Neural progenitor cell (in vitro differentiated cells): Measurements from ENCODE around the gene POU6F2.
A peak's percentile ranks its signal among the peaks of the same experiment; 100 is the strongest.

Source experiments
- EZH2 ChIP-seq: fragments of 200-600 bp; sonication (generic); IDR thresholded peaks from 2 replicates; pipeline ENCODE4 v1.6.1; 2017; ENCODE audit warnings: antibody characterized with exemption, mild to moderate bottlenecking, moderate library complexity
- EZH2phosphoT487 ChIP-seq: fragments of 200-600 bp; sonication (generic); IDR thresholded peaks from 2 replicates; pipeline ENCODE4 v1.6.1; 2017; ENCODE audit warnings: antibody characterized with exemption
- TF ChIP-seq, protein P1 (sequence below): fragments of 200-600 bp; sonication (generic); IDR thresholded peaks from 2 replicates; pipeline ENCODE4 v1.5.1; 2017; ENCODE audit warnings: antibody characterized with exemption, mild to moderate bottlenecking

DNA sequence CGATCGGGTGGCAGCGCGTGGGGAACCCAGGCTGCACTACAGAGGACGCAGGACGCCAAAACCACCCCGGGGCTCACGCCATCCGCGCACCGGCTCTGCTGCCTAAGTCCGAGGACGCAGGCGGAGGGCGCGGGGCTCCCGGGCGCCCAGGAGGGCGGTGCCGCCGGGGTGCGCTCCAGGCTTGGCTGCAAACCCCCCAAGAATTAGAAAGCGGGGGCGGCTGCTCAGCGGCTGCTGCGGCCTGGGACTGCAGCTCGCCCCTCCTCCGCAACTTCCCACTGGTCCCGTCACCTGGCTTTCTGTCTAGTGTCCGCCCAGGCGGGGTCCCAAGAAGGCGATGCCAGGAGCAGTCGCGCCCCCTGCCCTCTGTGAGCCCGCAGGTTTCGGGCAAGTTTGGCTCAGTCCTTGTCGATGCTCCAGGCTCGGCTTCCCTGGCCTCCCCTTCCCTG, 1.7 kb upstream of the POU6F2 start:
- TF ChIP-seq, protein P1, sequence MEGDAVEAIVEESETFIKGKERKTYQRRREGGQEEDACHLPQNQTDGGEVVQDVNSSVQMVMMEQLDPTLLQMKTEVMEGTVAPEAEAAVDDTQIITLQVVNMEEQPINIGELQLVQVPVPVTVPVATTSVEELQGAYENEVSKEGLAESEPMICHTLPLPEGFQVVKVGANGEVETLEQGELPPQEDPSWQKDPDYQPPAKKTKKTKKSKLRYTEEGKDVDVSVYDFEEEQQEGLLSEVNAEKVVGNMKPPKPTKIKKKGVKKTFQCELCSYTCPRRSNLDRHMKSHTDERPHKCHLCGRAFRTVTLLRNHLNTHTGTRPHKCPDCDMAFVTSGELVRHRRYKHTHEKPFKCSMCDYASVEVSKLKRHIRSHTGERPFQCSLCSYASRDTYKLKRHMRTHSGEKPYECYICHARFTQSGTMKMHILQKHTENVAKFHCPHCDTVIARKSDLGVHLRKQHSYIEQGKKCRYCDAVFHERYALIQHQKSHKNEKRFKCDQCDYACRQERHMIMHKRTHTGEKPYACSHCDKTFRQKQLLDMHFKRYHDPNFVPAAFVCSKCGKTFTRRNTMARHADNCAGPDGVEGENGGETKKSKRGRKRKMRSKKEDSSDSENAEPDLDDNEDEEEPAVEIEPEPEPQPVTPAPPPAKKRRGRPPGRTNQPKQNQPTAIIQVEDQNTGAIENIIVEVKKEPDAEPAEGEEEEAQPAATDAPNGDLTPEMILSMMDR, result peak; percentile 29
- peak; percentile 33 for TF ChIP-seq EZH2phosphoT487
- TF ChIP-seq EZH2, result no peak
